Hematopoietic multipotent progenitor cell (in vitro differentiated cells): ENCODE measurements around the gene FLT3LG. TPM values are rescaled to one million over a fixed set of nuclear protein-coding genes. Genes with fewer than 3 reads are reported as not detected.

Source experiments
- DNase-seq, 3 donors: peaks; one replicate each; pipeline ENCODE4 v3.0.0-alpha.2; 2011 to 2015; ENCODE audit warnings: low read depth in 2 of 3, low spot score in 2 of 3
- total RNA-seq: library from RNA; depleted of rRNA; stranded (reverse); fragments of >200 nt; gene quantifications from one replicate; pipeline ENCODE4 v1.2.3, GENCODE V29; 2012

Gene FLT3LG, protein sequence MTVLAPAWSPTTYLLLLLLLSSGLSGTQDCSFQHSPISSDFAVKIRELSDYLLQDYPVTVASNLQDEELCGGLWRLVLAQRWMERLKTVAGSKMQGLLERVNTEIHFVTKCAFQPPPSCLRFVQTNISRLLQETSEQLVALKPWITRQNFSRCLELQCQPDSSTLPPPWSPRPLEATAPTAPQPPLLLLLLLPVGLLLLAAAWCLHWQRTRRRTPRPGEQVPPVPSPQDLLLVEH
- total RNA-seq, result 3.8 TPM

DNA sequence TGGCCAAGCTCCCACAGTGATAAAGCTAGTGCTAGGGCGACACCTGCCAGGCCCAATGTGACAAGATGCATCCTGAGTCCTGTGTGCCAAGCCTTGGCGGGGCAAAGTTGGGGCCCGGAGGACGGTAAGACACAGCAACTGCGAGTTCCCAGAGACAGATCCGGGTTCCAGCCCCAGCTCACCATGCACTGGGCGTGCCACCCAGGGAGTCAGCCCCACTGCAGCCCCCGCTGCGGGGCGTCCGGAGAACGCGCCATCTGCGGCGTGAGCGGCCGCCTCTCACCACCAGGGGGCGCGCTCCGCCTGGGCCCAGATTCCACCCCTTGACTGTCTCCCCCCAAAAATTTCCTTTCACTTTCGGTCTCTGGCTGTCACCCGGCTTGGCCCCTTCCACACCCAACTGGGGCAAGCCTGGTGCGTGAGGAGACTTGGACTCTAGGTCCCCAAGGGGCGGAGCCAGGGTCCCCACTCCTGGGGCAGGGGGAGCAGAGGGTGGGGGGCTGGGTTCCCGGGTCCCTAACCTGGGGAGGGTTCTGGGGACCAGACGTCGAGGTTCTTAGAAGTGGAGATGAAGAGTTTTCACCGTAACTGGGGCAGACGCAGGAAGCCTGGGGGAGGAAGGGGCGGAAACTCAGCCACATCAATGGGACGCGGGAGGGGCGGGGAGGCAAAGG is at the start of gene FLT3LG:
Gene FLT3LG (plus strand): TSS at position 348 of the 674 bp plus-strand sequence. CDS start 425 bp downstream, outside the sequence.
- DNase-seq, result peak; percentile 90 to 95 (median 92)

DNA sequence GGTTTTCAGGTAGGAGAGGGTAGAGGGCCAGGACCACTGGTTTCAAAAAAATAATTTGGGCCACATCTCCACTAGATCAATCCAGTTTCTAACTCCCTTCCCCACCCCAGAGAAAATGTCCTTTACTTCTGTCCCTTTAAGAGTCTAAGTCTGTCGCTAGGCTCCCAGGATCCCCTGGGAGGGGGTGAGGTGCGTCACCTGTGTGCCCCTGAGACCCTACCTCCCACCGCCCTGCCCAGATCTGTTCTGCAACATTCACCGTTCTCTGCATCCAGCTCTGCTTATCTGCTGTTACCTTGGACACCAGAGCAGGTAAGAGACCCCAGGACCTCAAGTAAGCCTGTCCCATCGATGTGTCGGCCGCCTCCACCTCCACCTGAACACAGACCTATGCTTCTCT is 48.8 kb upstream of the FLT3LG start, which contains the start of gene GFY:
Gene GFY (plus strand): TSS at position 211 of the 400 bp plus-strand sequence. CDS start 1,043 bp downstream, outside the sequence.
- DNase-seq, result no peak

DNA sequence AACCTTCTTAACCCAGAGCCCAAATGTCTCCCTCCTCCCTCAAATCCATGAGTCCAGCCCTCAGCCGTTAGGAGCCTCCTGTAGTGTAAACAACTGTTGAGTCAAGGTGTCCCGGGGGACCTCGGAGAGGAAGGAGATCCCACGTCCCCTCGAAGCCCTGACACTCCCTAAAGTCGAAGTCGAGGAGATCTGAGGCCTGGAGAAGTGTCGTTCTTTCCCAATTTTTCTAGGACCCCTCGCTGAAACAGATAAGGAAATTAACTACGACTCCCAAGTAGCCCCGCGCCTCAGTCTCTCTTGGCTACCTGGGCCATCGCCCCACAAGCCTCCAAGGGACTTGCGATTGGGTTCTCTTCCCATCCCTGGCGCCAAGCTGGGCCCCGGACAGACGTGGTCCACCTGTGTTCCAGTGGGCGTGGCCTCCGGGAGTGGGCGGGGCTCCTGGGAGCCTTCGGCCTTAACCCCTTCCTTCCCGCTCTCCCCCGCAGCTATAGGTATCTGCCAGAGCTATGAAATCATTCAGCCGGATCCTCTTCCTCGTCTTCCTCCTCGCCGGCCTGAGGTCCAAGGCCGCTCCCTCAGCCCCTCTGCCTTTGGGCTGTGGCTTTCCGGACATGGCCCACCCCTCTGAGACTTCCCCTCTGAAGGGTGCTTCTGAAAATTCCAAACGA is 48.0 kb upstream of the FLT3LG start:
- no peak for DNase-seq

DNA sequence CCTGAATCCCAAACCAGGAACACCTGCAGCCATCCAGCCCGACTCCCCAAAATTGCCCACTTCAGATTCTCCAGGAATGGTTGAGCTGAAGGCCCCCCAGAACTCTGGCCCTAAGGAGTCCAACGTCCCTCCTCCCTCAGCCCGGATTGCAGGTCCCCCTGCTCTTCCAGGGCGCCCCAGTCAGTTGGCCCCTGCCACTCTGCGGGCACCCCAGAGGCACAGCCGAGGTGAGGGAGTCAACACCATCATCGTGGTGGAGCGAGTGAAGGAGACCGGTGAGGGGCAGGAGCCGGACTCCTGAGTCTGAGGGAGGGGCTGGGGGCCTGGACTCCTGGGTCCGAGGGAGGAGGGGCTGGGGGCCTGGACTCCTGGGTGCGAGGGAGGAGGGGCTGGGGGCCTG is 46.7 kb upstream of the FLT3LG start:
- no peak for DNase-seq

DNA sequence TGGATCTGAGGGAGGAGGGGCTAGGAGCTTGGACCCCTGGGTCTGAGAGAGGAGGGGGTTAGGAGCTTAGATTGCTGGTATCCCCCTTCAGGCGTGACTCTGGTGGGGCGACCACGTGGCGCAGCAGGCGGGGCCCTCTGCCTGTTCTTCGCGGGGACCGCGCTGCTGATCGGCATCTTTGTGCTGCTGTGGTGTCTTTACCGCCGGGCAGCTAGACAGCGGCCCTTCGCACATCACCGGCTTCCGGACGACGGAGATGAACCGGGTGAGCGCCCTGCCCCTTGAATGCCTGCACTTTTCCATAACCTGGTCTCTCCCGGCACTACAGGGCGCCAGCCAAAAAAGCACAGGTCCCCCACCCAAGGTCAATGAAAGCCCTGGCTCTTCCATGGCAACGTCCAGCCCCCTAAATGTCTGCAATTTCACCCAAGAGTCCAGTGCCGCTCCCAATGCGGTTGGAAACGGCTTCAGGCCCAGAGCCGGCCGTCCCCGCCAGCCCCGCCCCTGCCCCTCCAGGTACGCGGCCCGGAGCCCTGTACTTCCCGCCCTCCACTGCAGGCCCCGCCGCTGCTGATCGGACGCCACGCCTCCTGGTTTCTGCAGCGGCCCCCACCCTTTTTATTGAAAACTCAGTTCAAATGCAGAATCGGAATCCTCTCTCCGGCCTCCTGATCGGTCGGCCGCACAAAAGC is 46.0 kb upstream of the FLT3LG start:
- no peak for DNase-seq

DNA sequence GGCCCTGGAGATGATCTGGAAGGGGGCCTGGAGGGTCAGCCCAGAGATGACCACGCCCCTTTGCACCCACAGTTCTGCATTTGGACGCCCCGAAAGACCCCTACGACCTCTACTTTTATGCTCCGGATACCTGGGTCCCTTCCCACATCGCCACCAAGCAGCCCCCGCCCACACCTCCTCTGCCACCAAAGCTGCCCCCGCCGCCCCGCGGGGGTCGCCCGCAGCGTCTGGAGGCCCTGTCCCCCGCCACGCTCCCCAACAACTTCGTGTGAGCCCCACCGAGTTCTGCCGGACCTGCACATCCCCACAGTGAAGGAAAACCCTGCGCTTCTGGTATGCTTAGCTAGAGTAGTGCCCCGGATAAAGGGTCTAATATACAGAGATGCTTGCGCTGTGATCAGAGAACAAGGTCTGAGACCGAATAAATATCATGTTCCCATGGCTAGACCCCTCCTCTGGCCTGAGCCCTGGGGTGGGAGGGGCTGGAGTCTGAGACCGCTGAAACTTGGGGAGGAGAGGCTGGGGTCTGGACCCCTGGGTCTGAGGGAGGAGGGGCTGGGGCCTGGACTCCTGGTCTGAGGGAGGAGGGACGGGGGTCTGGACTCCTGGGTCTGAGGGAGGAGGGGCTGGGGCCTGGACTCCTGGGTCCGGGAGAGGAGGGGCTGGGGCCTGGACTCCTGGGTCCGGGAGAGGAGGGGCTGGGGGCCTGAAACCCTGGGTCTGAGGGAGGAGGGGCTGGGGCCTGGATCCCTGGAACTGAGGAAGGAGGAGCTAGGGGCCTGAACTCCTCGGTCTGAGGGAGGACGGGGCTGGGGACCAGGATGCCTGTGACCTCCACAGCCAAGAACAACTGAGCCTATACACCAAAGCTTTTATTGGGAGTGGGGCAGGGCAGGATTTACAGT is 45.2 kb upstream of the FLT3LG start:
- no peak for DNase-seq

DNA sequence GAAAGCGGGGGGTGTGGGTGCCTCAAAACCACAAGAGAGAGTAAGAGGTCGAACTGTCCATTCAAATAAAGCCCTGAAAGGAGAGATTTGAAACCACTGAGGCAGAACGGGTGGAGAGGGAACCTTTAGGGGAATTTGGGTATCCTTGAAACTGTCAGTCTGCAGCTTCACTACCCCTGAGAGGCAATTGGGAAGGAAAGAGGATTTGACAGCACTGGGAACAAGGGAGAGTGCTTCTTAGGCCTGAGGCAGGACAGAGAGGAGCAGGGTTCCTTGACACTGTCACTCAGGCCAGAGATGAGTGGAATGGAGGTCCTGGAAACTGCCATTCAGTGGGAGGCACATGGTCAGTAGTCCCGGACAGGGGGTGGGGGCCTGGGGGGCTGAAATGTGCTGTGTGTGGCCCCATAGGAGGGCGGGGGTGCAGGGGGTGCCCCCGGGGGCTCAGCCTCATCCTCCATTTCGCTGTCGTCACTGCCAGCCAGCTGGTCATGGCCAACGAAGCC is 43.8 kb upstream of the FLT3LG start:
- no peak for DNase-seq

DNA sequence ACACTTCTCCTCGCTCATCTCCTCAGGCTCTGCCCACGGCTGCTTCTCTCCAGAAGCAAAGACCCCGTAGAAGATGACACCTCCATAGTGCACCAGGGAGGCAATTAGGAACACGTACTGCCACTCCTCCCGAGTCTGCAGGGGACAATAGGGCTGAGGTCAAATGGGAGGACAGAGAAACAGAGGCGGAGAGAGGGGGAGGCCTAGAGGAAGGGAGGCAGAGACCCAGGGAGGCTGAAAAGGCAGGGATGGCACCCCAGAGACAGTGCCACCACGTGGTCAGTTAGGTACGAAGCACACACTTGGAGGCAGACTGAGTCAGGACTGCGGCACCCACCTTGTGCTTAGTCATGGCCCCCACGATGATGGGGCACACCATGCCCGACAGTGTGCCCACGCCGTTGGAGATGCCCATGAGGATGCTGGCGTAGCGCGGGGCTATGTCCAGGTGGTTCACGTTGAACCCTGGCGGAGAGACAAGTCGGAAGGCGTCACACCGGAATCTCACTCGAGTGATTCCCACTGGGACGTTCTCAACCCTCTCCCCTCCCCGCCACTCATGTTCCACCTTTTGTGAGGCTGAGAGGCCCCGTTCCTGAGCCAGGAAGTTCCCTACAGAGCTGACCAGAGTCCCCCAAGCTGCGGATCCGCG is 43.2 kb upstream of the FLT3LG start:
- no peak for DNase-seq

DNA sequence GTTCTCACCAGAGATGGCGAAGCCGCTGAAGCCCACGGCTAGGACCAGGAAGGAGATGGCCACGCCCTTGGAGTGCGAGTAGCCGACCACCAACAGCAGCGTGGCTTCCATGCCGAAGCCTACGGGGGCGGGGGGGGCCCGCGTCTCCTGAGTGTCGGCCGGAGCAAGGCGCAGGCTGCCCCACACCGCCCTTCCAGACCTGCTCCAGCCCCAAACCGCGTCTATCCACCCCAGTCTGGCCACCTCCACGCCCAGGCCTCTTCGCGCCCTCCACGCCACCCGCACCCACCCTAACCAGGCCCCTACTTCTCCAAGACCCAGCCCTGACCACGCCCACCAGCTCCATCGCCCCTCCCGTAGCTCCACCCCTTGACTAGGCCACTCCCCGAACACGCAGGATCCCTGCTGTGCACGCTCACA is 42.7 kb upstream of the FLT3LG start:
- DNase-seq, result peak in 1 of 3 donors; percentile 42

DNA sequence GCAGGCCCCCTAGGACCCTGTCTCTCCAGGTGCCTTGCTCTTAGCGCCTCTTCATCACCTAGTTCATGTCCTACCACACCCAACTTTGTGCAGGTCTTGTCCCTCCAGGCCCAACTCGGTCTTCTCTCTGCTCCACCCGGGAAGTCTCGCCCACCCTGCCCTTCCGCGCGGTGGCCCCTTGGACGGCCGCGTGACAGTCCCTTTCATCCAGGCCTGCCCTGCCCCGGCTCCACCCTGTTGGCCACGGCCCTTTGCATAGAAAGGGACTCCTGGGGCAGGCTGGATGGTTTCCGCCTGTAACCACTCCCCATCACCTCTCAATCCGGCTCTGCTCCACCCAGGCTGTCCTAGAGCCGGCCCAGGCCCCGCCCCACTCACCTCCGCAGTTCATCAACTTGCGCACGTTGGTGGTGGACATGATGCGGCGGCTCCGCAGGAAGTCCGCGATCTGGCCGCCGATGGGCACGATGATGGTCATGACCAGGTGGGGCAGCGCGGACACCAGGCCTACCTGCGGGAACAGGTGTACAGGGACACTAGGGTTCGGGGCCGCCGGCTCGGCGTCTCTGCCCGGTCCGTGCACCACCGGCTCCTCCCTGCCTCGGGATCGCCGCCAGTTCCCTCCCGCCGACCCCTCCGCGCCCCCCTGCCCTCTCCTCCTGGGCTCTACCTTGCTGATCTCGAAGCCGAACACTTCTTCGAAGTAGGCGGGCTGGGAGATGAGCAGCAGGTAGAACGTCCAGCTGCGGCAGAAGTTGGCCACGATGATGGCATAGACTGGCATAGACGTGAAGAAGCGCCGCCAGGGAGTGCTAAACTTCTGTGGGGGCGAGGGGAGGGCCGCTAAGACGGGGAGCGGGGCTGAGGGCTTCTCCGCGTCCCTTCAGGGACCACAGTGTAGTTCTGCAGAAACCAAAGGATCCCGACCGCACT is 41.6 kb upstream of the FLT3LG start:
- no peak for DNase-seq

DNA sequence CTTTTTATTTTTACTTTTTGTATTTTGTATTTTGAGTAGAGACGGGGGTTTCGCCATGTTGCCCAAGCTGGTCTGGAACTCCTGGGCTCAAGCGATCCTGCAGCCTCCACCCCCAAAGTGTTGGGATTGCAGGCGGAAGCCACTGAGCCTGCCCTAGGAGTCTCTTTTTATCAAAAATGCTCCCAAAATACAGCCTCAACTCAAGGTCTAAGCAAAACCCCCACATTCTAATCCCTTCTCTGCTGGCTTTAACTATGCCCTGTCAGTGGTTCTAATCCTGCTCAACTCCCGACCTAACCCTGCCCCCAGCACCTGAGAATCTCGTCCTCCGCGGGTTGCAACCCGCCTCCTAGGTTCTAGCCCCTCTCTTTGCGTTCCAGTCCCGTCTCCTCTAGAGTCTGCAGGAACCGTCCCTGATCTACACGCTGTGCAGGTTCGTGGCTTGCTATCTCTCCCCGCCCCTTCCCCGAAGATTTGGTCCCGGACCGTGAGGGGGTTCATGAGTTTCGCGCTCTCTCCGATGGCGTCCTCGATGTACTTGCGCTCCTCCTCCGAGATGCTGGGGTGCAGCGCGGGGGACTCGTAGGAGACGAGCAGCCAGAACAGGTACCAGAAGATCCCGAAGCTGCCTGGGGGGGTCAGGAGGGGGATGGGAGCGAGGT is 40.6 kb upstream of the FLT3LG start:
- no peak for DNase-seq

DNA sequence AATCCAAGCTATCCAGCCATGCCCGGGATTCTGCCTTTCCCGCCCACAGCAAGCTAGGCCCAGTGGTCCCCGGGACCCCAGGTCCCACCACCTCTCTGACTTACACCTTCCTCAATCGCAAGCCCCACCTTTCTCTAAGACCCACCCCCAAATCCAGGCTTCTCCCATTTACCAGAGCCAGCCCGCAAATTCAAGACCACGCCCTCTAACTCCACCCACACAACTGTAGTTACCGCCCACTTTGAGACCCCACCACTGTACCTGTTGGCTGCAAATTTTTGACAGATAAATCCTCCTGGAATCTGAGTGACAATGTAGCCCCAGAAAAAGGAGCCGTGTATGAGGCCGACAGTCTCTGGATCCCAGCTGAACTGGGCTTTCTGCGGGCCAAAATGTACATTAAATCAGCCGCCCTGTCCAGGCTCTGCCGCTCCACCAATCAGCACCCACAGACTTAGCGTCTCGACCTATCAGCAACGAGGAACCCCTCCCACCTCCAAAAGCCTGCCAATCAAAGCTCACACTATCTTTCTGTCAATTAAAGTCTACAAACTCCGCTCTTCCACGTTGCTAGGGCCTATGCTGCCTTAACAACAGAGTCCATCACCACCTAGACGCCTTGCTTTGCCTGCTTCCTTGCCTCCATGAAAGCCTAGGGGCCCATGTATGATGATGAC is 39.0 kb upstream of the FLT3LG start:
- DNase-seq, result no peak

DNA sequence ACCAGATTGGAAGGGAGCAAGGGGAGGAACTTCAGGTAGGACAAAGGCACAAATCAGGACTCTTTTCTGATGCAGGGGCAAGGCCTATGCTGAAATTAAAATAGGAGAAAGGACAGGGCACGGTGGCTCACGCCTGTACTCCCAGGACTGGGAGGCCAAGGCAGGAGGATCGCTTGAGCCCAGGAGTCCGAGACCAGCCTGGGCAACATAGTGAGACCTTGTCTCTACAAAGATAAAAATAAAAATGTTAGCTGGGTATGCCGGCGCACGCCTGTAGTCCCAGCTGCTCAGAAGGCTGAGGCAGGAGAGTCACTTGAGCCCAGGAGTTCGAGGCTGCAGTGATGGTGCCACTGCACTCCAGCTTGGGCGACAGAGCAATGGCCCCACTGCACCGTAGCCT is 38.3 kb upstream of the FLT3LG start:
- no peak for DNase-seq

DNA sequence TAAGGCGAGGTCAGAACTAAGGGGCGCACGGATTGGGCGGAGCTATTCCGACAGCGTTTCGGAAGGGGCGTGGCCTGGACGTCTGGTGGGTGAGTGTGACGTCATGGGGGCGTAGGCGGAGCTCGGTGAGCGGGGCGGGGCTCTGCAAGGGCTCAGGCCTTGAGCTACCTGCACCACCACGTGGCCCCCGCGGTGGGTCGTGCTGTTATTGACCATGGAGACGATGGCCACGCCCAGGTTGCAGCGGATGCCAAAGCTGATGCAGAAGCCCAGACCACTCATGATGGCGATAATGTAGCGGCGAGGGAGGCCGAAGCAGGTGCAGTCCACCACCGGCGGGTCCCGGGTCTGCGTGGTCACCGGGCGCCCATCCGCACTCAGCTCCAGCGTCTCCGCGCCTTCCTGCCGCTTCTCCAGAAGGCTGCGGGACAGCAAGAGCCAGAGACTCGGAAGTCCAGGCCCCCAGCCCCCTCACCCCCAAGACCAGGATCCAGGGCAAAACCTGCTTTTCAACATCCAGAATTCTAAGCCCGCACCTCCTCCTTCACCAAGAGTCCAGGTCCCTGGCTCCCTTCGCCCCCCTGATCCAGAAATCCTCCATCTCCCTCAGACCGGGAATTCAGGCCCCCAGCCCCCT is 37.5 kb upstream of the FLT3LG start:
- peak in 2 of 3 donors; percentile 71 to 77 for DNase-seq

DNA sequence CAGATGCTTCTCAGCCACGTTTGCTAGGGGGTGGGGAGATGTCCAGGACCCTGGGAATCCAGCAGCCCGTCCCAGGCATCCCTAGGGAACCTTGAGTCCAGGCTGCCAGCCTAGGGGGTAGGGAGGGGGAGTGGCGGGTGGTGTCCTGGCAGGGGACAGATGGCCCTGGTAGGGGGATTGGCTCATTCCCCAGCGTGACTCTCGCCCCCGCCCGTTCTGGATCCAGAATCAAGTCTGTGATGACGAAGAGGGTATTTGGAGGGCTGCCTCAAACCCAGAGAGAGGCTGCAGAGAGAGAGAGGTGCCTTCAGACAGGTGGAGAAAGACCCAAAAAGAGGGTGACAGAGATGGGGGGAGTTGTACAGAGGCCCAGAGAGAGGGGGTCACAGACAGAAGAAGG is 36.8 kb upstream of the FLT3LG start:
- no peak for DNase-seq

DNA sequence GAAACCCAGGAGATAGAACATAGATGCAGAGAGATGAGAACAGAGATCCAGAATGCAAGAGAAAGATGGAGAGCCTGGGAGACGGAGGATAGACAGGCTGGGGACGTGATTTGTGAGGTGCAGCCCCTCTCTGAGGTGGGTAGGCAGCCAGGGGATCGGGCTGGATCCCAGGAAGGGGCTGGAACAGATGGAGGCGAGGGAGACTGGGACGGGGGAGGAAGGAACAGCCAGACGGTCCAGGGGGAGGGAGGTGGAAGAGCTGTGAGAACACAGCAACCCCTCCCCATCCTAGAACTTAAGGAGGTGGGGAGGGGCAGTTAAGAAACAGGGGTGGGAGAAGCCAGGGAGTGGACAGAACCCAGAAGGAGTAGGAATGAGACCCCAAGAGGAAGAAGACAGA is 35.8 kb upstream of the FLT3LG start:
- DNase-seq, result no peak

DNA sequence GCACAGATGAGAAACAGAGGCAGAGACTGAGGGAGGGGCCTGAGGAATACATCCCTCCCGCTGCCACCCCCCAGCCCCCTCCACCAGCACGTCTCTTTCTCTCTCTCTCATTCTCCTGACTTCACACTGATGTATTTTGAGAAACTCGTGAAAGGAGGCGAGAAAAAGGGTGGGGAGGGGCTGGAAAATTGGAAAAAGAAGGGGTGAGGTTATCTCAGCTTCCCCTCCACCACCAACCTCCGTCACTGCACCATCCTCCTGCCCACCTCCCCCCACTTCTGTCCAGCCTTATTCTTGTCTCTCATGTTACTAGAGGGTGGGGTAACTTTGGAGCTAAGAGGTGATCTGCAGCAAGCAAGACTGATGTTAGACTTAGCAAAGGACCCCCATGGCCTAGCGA is 34.2 kb upstream of the FLT3LG start:
- DNase-seq, result no peak
